CD14-positive monocyte (primary cell): ENCODE data around the gene SMG1. TPM values are rescaled to one million over a fixed set of nuclear protein-coding genes. Genes with fewer than 3 reads are reported as not detected.

Source experiments
- DNase-seq, 3 donors: peaks; one replicate each; pipeline ENCODE4 v3.0.0-alpha.2; 2011 to 2022
- H2AFZ ChIP-seq: 2 replicates; pipeline ENCODE4 v1.6.0; 2012; ENCODE audit warnings: mild to moderate bottlenecking, low read depth, low read length, inconsistent platforms; ENCODE audit not compliant: insufficient read depth, poor library complexity, severe bottlenecking
- H3K27ac ChIP-seq, 2 donors: 1 replicate in 1 of 2; 2 replicates in 1 of 2; pipeline ENCODE4 v1.5.1; 2012 to 2013; ENCODE audit warnings: low read length in 2 of 2, control low read depth in 1 of 2, inconsistent platforms in 1 of 2, low read depth in 1 of 2, mild to moderate bottlenecking in 1 of 2
- H3K27me3 ChIP-seq, 2 donors: one replicate each; pipeline versions ENCODE4 v1.6.0 to v1.6.1; 2011 to 2013; ENCODE audit warnings: low read length in 2 of 2; ENCODE audit not compliant: control insufficient read depth in 2 of 2, insufficient read depth in 2 of 2
- H3K36me3 ChIP-seq, 2 donors: replicated peaks in 1 of 2; 1 replicate in 1 of 2; 2 replicates in 1 of 2; pipeline versions ENCODE4 v1.5.1 to v1.6.1; 2012 to 2013; ENCODE audit warnings: low read length in 2 of 2, control low read depth in 1 of 2, inconsistent platforms in 1 of 2, mild to moderate bottlenecking in 1 of 2; ENCODE audit not compliant: insufficient read depth in 2 of 2, control insufficient read depth in 1 of 2
- H3K4me1 ChIP-seq, 2 donors: 1 replicate in 1 of 2; 2 replicates in 1 of 2; pipeline versions ENCODE4 v1.5.1 to v1.6.1; 2012 to 2013; ENCODE audit warnings: low read length in 2 of 2, control low read depth in 1 of 2, inconsistent platforms in 1 of 2, mild to moderate bottlenecking in 1 of 2, moderate library complexity in 1 of 2; ENCODE audit not compliant: insufficient read depth in 2 of 2, control insufficient read depth in 1 of 2
- H3K4me2 ChIP-seq: replicated peaks from 2 replicates; pipeline ENCODE3; 2012; ENCODE audit warnings: low read length, moderate library complexity, mild to moderate bottlenecking; ENCODE audit not compliant: poor library complexity, severe bottlenecking; ENCODE audit errors: extremely low read depth
- H3K4me3 ChIP-seq, 3 experiments: fragments of 200-600 bp in 1 of 3; sonication (generic) in 1 of 3; replicated peaks in 1 of 3; 1 replicate in 2 of 3; 2 replicates in 1 of 3; pipeline ENCODE4 v1.5.1; 2011 to 2013; ENCODE audit warnings: low read length in 3 of 3, mild to moderate bottlenecking in 3 of 3, control low read depth in 2 of 3, low read depth in 2 of 3, inconsistent platforms in 1 of 3, moderate library complexity in 1 of 3
- H3K79me2 ChIP-seq: 2 replicates; pipeline ENCODE4 v1.6.0; 2012; ENCODE audit warnings: mild to moderate bottlenecking, control low read depth, inconsistent platforms, low read length, moderate library complexity; ENCODE audit not compliant: insufficient read depth
- H3K9ac ChIP-seq: 2 replicates; pipeline ENCODE4 v1.6.0; 2017; ENCODE audit warnings: low read length, mild to moderate bottlenecking; ENCODE audit not compliant: insufficient read depth, poor library complexity, severe bottlenecking
- H3K9me3 ChIP-seq, 2 donors: replicated peaks in 1 of 2; 1 replicate in 1 of 2; 2 replicates in 1 of 2; pipeline versions ENCODE4 v1.5.1 to v1.6.1; 2012 to 2013; ENCODE audit warnings: low read length in 2 of 2, control low read depth in 1 of 2; ENCODE audit not compliant: control insufficient read depth in 1 of 2, insufficient read depth in 1 of 2
- H4K20me1 ChIP-seq: 2 replicates; pipeline ENCODE4 v1.6.0; 2012; ENCODE audit warnings: mild to moderate bottlenecking, low read length, control low read depth, moderate library complexity; ENCODE audit not compliant: insufficient read depth
- H3K27ac Mint-ChIP-seq, 7 donors: one replicate each; pipeline ENCODE4 v1.8.0; 2020; ENCODE audit warnings: mild to moderate bottlenecking in 7 of 7, mixed read lengths in 7 of 7, moderate library complexity in 6 of 7, inconsistent platforms in 2 of 7
- H3K27me3 Mint-ChIP-seq, 3 donors: one replicate each; pipeline ENCODE4 v1.8.0; 2021 to 2022; ENCODE audit warnings: low read depth in 3 of 3, mild to moderate bottlenecking in 3 of 3, mixed read lengths in 3 of 3, moderate library complexity in 3 of 3, inconsistent platforms in 1 of 3
- H3K36me3 Mint-ChIP-seq, 2 donors: one replicate each; pipeline ENCODE4 v1.8.0; 2020; ENCODE audit warnings: mixed read lengths in 2 of 2, inconsistent platforms in 1 of 2, mild to moderate bottlenecking in 1 of 2
- H3K4me1 Mint-ChIP-seq: one replicate; pipeline ENCODE4 v1.8.0; 2020; ENCODE audit warnings: mild to moderate bottlenecking, mixed read lengths
- H3K4me3 Mint-ChIP-seq, 2 donors: one replicate each; pipeline ENCODE4 v1.8.0; 2020; ENCODE audit warnings: mild to moderate bottlenecking in 2 of 2, mixed read lengths in 2 of 2, moderate library complexity in 1 of 2
- H3K9me3 Mint-ChIP-seq, 7 donors: one replicate each; pipeline ENCODE4 v1.8.0; 2020 to 2022; ENCODE audit warnings: mixed read lengths in 7 of 7, mild to moderate bottlenecking in 6 of 7, moderate library complexity in 6 of 7, inconsistent platforms in 2 of 7
- WGBS: methylation state at CpG from one replicate; pipeline ENCODE4 v1.1.5; 2013; ENCODE audit warnings: missing lambda C conversion rate; ENCODE audit not compliant: insufficient coverage; 5-methylcytosine and 5-hydroxymethylcytosine counted together
- intact Hi-C, 2 donors: fragments of 100-400 bp; cut with micrococcal nuclease; formaldehyde crosslinking; loops; one replicate each; pipeline versions ENCODE4 v1.15.0 to v1.15.1; 2023
- polyA plus RNA-seq, 3 donors: library from polyadenylated mRNA; depleted of rRNA in 1 of 3; unstranded in 2 of 3; stranded (reverse) in 1 of 3; fragments of 300-500 nt in 2 of 3; fragments of >200 nt in 1 of 3; fragmentation: Illumina TruSeq in 2 of 3; gene quantifications; 1 replicate in 2 of 3; 2 replicates in 1 of 3; pipeline ENCODE4 v1.2.3, GENCODE V29; 2012 to 2021
- TF ChIP-seq, protein P1 (sequence below): fragments of 200-600 bp; IDR thresholded peaks from one replicate; pipeline ENCODE4 v1.8.0; 2022; ENCODE audit warnings: antibody characterized with exemption, mild to moderate bottlenecking

SMG1 gene
- polyA plus RNA-seq, 3 donors: 2.4 to 31.8 (median 7.1) TPM

DNA sequence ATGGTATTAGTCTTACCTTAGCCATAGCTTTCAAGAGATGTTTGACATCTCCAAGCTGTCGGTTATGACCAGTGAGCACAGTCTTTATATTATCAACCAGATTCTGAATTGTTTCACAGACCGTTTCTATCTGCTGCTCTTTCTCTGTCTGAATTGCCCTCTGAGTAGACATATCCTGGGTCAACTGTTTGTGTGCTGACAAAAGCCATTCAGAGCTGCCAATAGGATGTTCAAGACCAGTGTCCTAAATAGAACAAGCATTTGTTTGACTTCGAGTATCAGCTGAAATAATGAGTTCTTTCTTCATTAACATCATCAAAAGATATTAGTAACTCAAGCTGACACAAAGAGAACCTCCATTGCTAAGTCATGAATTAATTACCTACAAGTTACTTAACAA lies 109.9 kb downstream of the SMG1 start:
- Mint-ChIP-seq H3K27ac (no peak overlapping the region), H3K27me3 (no peaks in the 10 kb centered on the region), H3K4me3 (no peak overlapping the region), H3K9me3 (peaks cover 0 to 1% (median 0%) of the 10 kb centered on the region in 7 donors), H3K36me3 (peaks cover 54 to 75% of the 10 kb centered on the region in 2 donors), H3K4me1 (peaks cover 4% of the 10 kb centered on the region)
- Histone ChIP-seq H3K9ac (no peak overlapping the region), H4K20me1 (peaks cover 5% of the 10 kb centered on the region), H2AFZ (no peak overlapping the region), H3K27me3 (no peaks in the 10 kb centered on the region), H3K27ac (no peak overlapping the region), H3K4me1 (no peaks in the 10 kb centered on the region), H3K79me2 (no peaks in the 10 kb centered on the region), H3K4me2 (no peak overlapping the region), H3K4me3 (no peak overlapping the region), H3K36me3 (peaks cover 75 to 87% of the 10 kb centered on the region in 2 donors), H3K9me3 (no peaks in the 10 kb centered on the region)
- whole genome bisulfite sequencing: 89% methylated on average over 1 of the region's 3 CpGs
- intact Hi-C loops: no loop called here
- DNase-seq: no peak
- TF ChIP-seq, protein P1, sequence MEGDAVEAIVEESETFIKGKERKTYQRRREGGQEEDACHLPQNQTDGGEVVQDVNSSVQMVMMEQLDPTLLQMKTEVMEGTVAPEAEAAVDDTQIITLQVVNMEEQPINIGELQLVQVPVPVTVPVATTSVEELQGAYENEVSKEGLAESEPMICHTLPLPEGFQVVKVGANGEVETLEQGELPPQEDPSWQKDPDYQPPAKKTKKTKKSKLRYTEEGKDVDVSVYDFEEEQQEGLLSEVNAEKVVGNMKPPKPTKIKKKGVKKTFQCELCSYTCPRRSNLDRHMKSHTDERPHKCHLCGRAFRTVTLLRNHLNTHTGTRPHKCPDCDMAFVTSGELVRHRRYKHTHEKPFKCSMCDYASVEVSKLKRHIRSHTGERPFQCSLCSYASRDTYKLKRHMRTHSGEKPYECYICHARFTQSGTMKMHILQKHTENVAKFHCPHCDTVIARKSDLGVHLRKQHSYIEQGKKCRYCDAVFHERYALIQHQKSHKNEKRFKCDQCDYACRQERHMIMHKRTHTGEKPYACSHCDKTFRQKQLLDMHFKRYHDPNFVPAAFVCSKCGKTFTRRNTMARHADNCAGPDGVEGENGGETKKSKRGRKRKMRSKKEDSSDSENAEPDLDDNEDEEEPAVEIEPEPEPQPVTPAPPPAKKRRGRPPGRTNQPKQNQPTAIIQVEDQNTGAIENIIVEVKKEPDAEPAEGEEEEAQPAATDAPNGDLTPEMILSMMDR: no peak

DNA sequence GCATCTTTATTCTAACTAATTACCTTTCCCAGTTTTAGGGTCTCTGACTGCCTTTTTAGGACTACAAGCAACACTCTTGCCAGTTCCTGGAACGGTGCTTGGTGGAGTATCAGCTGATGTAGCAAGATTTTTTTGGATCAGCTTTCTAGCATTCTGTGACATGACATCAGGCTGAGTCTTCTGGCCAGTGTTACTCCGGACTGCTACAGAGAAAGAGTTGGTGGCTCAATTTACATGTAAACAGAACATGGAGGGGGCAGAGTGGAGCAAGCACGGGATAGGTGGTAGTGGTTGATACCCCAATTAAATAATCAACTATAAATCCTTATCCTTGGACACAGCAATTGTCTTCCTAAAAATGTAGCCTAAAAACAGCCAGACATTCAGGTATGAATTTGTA lies 114.3 kb downstream of the SMG1 start:
- H3K4me3 Mint-ChIP-seq: no peak overlapping the region
- H3K4me2 ChIP-seq: no peak overlapping the region
- WGBS: 100% methylated on average over 1 of the region's 3 CpGs
- peaks cover 72 to 85% of the 10 kb centered on the region in 2 donors for H3K36me3 Mint-ChIP-seq
- peaks cover 11% of the 10 kb centered on the region for H3K79me2 ChIP-seq
- H3K9me3 ChIP-seq: no peaks in the 10 kb centered on the region
- H3K9ac ChIP-seq: no peak overlapping the region
- H4K20me1 ChIP-seq: no peaks in the 10 kb centered on the region
- H3K4me1 ChIP-seq: no peaks in the 10 kb centered on the region
- DNase-seq: no peak
- no peaks in the 10 kb centered on the region for H3K27me3 ChIP-seq
- intact Hi-C loops: no loop called here
- peak overlapping the region in 2 of 7 donors; percentile 19 to 43 for H3K27ac Mint-ChIP-seq
- H3K9me3 Mint-ChIP-seq: peaks cover 0 to 1% (median 0%) of the 10 kb centered on the region in 7 donors
- H3K4me3 ChIP-seq: no peak overlapping the region
- no peak overlapping the region for H2AFZ ChIP-seq
- peaks cover 81 to 90% of the 10 kb centered on the region in 2 donors for H3K36me3 ChIP-seq
- no peaks in the 10 kb centered on the region for H3K4me1 Mint-ChIP-seq
- TF ChIP-seq, protein P1: no peak
- H3K27me3 Mint-ChIP-seq: peaks cover 0 to 1% (median 0%) of the 10 kb centered on the region in 3 donors
- no peak overlapping the region for H3K27ac ChIP-seq
